GM23248 (cell line): ENCODE measurements around the gene AK9.
"Not testable (repeated sequence)": the region's sequence is repeated elsewhere in the genome, so short reads cannot be mapped to it uniquely, and the experiment has no call there.

Experiments
- EZH2 ChIP-seq: fragments of 200-600 bp; sonication (generic); IDR thresholded peaks from 2 replicates; pipeline ENCODE4 v1.6.1; 2018; ENCODE audit warnings: antibody characterized with exemption, mild to moderate bottlenecking; ENCODE audit not compliant: insufficient read depth, poor library complexity, severe bottlenecking
- EZH2phosphoT487 ChIP-seq: fragments of 200-600 bp; sonication (generic); IDR thresholded peaks from 2 replicates; pipeline ENCODE4 v1.6.1; 2018; ENCODE audit warnings: antibody characterized with exemption, moderate library complexity, mild to moderate bottlenecking, low read depth; ENCODE audit not compliant: insufficient read depth

DNA sequence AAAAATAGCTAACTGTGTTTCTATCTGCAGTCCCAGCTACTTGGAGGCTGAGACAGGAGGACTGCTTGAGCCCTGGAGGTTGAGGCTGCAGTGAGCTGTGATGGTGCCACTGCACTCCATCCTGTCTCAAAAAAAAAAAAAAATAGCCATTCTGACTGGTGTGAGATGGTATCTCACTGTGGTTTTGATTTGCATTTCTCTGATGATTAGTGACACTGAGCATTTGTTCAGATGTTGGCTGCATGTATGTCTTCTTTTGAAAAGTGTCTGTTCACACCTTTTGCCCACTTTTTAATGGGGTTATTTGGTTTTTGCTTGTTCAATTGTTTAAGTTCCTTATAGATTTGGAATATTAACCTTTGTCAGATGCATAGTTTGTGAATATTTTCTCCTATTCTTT is 171.4 kb downstream of the AK9 start:
- TF ChIP-seq EZH2phosphoT487, EZH2: not testable (repeated sequence)
